Activated CD8-positive, alpha-beta memory T cell treated with anti-CD3 and anti-CD28 coated beads for 1 hour (primary cell): Measurements from ENCODE around the gene BTBD18.
"Not testable (repeated sequence)": the region's sequence is repeated elsewhere in the genome, so short reads cannot be mapped to it uniquely, and the experiment has no call there.

Source experiments
- DNase-seq, 2 donors: peaks; one replicate each; pipeline ENCODE4 v3.0.0-alpha.2; 2020; ENCODE audit warnings: low read depth in 1 of 2; ENCODE audit errors: extremely low read depth in 1 of 2

The BTBD18 gene

GRCh38 chr11:57741132-57742086 lies 10.2 kb downstream of the BTBD18 start, which contains the start of gene SELENOH:
Gene SELENOH, plus strand, starts transcription at chr11:57741491. Its CDS starts 105 bp downstream, at chr11:57741596.
- DNase-seq = peak; percentile 79 to 84

GRCh38 chr11:57735619-57736298 lies 15.9 kb downstream of the BTBD18 start:
- no peak for DNase-seq

GRCh38 chr11:57732661-57733060 lies 19.0 kb downstream of the BTBD18 start:
- DNase-seq = no peak

GRCh38 chr11:57729479-57729878 lies 22.1 kb downstream of the BTBD18 start:
- no peak for DNase-seq

GRCh38 chr11:57728829-57729228 lies 22.8 kb downstream of the BTBD18 start:
- no peak for DNase-seq

GRCh38 chr11:57727185-57727584 lies 24.4 kb downstream of the BTBD18 start:
- DNase-seq = no peak

GRCh38 chr11:57716726-57717125 lies 34.9 kb downstream of the BTBD18 start:
- DNase-seq = not testable (repeated sequence)

- DNase-seq = no peak
These were observed 37.8 kb downstream of the BTBD18 start for GRCh38 chr11:57713835-57714234.

GRCh38 chr11:57712256-57713150 lies 39.1 kb downstream of the BTBD18 start, which contains the start of gene TMX2:
Gene TMX2, plus strand, starts transcription at chr11:57712593. Its CDS starts 26 bp downstream, at chr11:57712619.
- peak; percentile 73 to 75 for DNase-seq

GRCh38 chr11:57711414-57712255 lies 40.0 kb downstream of the BTBD18 start, which contains the start of gene MED19:
Gene MED19, minus strand, starts transcription at chr11:57712215. Its CDS starts 36 bp downstream, at chr11:57712179.
- peak; percentile 36 to 49 for DNase-seq

- DNase-seq = no peak
These were observed 41.7 kb downstream of the BTBD18 start for GRCh38 chr11:57709802-57710367.

GRCh38 chr11:57705432-57705831 lies 46.2 kb downstream of the BTBD18 start:
- not testable (repeated sequence) for DNase-seq

GRCh38 chr11:57704932-57705331 lies 46.7 kb downstream of the BTBD18 start:
- DNase-seq = no peak

GRCh38 chr11:57703341-57703740 lies 48.3 kb downstream of the BTBD18 start:
- no peak for DNase-seq

- no peak for DNase-seq
These were observed 51.2 kb downstream of the BTBD18 start for GRCh38 chr11:57700425-57700824.

- no peak for DNase-seq
These were observed 51.8 kb downstream of the BTBD18 start for GRCh38 chr11:57699813-57700212.

- no peak for DNase-seq
These were observed 52.7 kb downstream of the BTBD18 start for GRCh38 chr11:57698843-57699365.
